K562 treated with DMSO at 1 percent for 48 hours (cell line): ENCODE results near the gene RAD18. TPM values are rescaled to one million over a fixed set of nuclear protein-coding genes. Genes with fewer than 3 reads are reported as not detected.

Source experiments
- total RNA-seq: library from RNA; unstranded; fragments of 300-600 nt; gene quantifications from 2 replicates; pipeline ENCODE4 v1.2.3, GENCODE V29; 2022; ENCODE audit warnings: low replicate concordance; ENCODE audit errors: extremely low read depth

Gene RAD18
- not detected in 2 replicates for total RNA-seq

GRCh38 chr3:8963137-8963853 is at the start of gene RAD18:
Gene RAD18 (minus strand): TSS chr3:8963472. CDS start chr3:8963385, 87 bp downstream.

Other genes with a start within 250 kb of the RAD18 start
- not detected in 2 replicates for gene CAV3, start 229.7 kb downstream of the RAD18 start, total RNA-seq
- gene OXTR, start 193.9 kb downstream of the RAD18 start, total RNA-seq = not detected in 2 replicates